ENCODE data around the gene ASRGL1. TPM values are rescaled to one million over a fixed set of nuclear protein-coding genes. Genes with fewer than 3 reads are reported as not detected.
A peak's percentile ranks its signal among the peaks of the same experiment; 100 is the strongest.
"Not testable (repeated sequence)": the region's sequence is repeated elsewhere in the genome, so short reads cannot be mapped to it uniquely, and the experiment has no call there.

Gene ASRGL1
- total RNA-seq, 1 donor from 2014 or later = 54.8 TPM

DNA sequence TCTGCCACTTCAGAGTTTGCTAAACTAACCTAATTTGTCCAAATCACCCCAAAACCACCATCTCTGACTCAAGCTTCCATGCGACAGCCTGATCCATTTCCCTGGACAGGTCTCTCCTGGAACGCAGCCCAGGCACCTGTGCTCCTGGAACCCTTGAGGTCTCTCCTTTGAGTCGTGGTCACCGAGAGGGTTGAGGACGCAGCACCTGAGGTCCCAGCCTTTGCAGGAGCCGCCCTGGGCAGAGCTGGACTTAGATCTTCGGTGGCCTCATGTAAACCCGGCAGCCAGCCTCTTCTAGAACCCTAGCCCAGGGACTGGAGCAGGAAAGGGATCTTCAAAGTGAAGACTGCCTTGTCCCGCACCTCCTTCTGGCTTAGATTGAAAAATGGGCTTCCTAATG is 37.6 kb downstream of the ASRGL1 start:
- Histone ChIP-seq H3K4me1 (peaks cover 4% of the 10 kb centered on the region), H3K36me3 (no peaks in the 10 kb centered on the region), H3K27me3 (no peaks in the 10 kb centered on the region), H3K9me3 (no peaks in the 10 kb centered on the region), H3K27ac (no peak overlapping the region), H3K4me3 (no peak overlapping the region)
- DNase-seq (no peak), ATAC-seq (no peak)
- TF ChIP-seq, protein P1, sequence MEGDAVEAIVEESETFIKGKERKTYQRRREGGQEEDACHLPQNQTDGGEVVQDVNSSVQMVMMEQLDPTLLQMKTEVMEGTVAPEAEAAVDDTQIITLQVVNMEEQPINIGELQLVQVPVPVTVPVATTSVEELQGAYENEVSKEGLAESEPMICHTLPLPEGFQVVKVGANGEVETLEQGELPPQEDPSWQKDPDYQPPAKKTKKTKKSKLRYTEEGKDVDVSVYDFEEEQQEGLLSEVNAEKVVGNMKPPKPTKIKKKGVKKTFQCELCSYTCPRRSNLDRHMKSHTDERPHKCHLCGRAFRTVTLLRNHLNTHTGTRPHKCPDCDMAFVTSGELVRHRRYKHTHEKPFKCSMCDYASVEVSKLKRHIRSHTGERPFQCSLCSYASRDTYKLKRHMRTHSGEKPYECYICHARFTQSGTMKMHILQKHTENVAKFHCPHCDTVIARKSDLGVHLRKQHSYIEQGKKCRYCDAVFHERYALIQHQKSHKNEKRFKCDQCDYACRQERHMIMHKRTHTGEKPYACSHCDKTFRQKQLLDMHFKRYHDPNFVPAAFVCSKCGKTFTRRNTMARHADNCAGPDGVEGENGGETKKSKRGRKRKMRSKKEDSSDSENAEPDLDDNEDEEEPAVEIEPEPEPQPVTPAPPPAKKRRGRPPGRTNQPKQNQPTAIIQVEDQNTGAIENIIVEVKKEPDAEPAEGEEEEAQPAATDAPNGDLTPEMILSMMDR (IDR thresholded peaks at IDR 0.05) = no peak
- intact Hi-C loops (cut with DNase I) = no loop called here

DNA sequence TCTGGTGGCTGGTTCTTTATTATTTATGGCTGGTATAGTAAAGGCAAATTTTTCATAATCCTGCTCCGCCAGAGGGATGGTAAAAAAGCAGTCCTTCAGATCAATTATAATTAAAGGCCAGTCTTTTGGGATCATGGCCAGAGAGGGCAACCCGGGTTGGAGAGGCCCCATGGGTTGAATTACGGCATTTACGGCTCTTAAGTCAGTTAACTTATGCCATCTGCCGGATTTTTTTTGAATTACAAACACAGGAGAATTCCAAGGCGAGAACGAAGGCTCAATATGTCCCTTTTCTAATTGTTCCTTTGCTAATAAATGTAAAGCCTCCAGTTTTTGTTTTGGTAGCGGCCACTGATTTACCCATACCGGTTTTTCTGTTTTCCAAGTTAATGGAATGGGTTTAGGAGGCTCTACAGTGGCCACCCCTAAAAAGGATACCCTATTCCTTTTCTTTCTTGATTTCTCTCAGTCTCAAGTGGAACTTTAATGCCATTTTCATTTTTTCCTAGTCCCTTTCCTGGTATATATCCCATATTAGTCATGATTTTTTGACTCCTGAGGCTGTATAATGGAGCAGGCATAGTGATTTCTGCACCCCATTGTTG is 41.3 kb downstream of the ASRGL1 start:
- H3K9me3 ChIP-seq; H3K27me3 ChIP-seq; intact Hi-C loops (cut with DNase I); H3K36me3 ChIP-seq; H3K27ac ChIP-seq; H3K4me3 ChIP-seq; ATAC-seq; DNase-seq; H3K4me1 ChIP-seq: not testable (repeated sequence)
- TF ChIP-seq, protein P1 (IDR thresholded peaks at IDR 0.05) = peak; percentile 62

DNA sequence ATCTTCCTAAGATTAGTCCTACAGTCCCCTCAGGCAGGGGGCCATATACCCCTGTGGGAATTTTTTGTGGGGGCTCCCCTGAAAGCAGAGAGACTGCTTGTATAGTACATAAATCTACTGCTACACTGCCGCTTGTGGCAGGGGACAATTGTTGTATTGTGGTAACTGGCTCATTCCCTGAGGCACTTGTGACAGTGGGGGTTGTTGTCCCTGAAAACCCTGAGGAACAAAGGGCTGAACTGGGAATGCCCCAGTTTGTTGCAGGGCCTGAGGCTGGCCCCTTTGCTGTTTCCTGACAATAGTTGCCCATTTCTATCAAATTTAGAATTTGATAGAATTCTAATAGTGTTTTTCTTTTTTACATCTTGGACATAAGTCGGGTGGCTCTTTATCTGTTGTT is 42.3 kb downstream of the ASRGL1 start:
- H3K4me1 ChIP-seq; H3K27me3 ChIP-seq; DNase-seq; intact Hi-C loops (cut with DNase I); H3K9me3 ChIP-seq; H3K36me3 ChIP-seq; H3K4me3 ChIP-seq; ATAC-seq; H3K27ac ChIP-seq: not testable (repeated sequence)

DNA sequence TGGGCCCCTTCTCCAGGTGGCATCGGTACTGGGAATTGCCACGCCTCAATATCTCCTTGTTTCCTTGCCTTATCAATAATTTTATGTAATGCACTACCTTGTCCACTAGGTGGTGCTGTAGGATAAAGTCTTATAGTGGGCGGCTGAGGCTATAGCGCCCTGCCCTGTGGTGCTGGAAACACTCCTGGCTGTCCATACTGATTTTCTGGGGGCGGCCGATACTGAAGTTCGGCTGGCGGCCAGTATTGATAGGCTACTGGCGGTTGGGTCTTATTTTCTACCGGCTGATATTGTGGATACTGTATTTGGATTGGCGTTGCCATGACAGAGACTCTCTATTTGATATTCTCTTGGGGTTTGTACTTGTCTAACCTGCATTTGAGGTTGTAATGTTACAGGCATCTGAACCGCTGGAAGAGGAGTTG is 43.6 kb downstream of the ASRGL1 start:
- TF ChIP-seq, protein P1 (IDR thresholded peaks at IDR 0.05) = peak; percentile 85
- intact Hi-C loops (cut with DNase I); H3K36me3 ChIP-seq; DNase-seq; H3K27me3 ChIP-seq; H3K4me1 ChIP-seq; H3K9me3 ChIP-seq; H3K27ac ChIP-seq; H3K4me3 ChIP-seq: not testable (repeated sequence)
- peak; percentile 97 for ATAC-seq

DNA sequence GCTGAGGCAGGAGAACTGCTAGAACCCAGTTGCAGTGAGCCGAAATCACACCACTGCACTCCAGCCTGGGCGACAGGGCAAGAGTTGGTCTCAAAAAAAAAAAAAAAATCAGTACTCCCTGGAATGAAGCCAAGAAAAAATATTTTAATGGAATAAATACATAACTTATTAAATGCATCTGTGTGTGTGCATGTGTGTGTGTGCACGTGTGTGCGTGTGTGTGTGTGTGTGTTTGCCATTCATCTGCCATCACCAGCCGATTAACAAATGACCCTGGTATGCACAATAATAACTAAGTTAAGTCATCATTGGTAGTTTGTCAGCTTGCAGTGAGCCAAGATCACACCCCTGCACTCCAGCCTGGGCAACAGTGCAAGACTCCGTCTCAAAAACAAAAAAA is 46.6 kb downstream of the ASRGL1 start:
- TF ChIP-seq, protein P1 (IDR thresholded peaks at IDR 0.05) = no peak
- Histone ChIP-seq H3K36me3 (no peaks in the 10 kb centered on the region), H3K4me1 (no peaks in the 10 kb centered on the region), H3K9me3 (no peaks in the 10 kb centered on the region), H3K4me3 (no peak overlapping the region), H3K27ac (no peak overlapping the region), H3K27me3 (no peaks in the 10 kb centered on the region)
- no peak for ATAC-seq
- no peak for DNase-seq
- intact Hi-C loops (cut with DNase I) = no loop called here

DNA sequence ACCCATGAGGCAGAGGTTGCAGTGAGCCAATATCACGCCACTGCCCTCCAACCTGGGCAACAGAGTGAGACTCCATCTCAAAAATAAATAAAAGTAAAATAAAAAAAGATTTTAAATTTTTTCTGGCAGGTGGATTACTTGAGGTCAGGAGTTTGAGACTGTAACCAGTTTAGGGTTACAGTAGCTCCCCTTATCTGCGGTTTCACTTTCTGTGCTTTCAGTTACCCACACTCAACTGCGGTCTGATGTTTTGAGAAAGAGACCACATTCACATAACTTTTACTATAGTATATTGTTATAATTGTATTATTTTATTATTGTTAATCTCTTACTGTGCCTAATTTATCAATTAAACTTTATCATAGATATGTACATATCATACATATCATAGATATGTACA is 48.8 kb downstream of the ASRGL1 start:
- H3K27me3 ChIP-seq; intact Hi-C loops (cut with DNase I); H3K36me3 ChIP-seq; H3K4me3 ChIP-seq; H3K9me3 ChIP-seq; DNase-seq; H3K4me1 ChIP-seq; ATAC-seq; H3K27ac ChIP-seq: not testable (repeated sequence)

DNA sequence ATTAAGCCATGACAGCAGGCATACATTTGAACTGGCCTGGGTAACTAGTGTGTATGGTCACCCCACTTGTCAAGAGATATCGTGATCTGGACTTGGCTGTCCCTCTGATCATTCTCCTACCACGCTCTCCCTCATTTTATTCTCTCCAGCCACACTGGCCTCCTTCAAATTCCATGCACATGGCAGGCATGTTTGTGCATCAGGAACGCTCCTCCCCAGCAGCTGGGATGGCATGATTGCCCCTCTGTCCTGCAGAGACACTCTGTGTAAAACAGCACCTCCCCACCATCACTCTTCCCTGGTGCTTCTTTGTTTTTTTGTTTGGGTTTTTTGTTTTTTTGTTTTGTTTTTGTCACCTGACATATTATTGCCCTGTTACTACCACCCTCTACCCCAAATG is 50.1 kb downstream of the ASRGL1 start:
- Histone ChIP-seq H3K27me3 (no peaks in the 10 kb centered on the region), H3K4me1 (no peaks in the 10 kb centered on the region), H3K27ac (no peak overlapping the region), H3K36me3 (peaks cover 4% of the 10 kb centered on the region), H3K4me3 (no peak overlapping the region), H3K9me3 (no peaks in the 10 kb centered on the region)
- intact Hi-C loops (cut with DNase I) = no loop called here
- TF ChIP-seq, protein P1 (IDR thresholded peaks at IDR 0.05) = no peak
- no peak for DNase-seq
- no peak for ATAC-seq

Measured in upper lobe of right lung (tissue), 1 donor.